Sigmoid colon (tissue), 4 donors: Measurements from ENCODE around the gene RAP1B.

Experiments used
- POLR2AphosphoS5 ChIP-seq, 4 donors: sonication (generic); formaldehyde crosslinking; IDR thresholded peaks; one replicate each; pipeline ENCODE4 v1.6.1; 2017; ENCODE audit warnings: antibody characterized with exemption in 4 of 4
- TF ChIP-seq, protein P1 (sequence below), 4 experiments: fragments of 450-650 bp in 3 of 4; fragments of 200-600 bp in 1 of 4; IDR thresholded peaks; one replicate each; pipeline ENCODE4 v1.5.1; 2016 to 2019; ENCODE audit warnings: antibody characterized with exemption in 4 of 4, mild to moderate bottlenecking in 3 of 4, moderate library complexity in 2 of 4

- TF ChIP-seq POLR2AphosphoS5 (IDR thresholded peaks at IDR 0.05), result no peak
- TF ChIP-seq, protein P1, sequence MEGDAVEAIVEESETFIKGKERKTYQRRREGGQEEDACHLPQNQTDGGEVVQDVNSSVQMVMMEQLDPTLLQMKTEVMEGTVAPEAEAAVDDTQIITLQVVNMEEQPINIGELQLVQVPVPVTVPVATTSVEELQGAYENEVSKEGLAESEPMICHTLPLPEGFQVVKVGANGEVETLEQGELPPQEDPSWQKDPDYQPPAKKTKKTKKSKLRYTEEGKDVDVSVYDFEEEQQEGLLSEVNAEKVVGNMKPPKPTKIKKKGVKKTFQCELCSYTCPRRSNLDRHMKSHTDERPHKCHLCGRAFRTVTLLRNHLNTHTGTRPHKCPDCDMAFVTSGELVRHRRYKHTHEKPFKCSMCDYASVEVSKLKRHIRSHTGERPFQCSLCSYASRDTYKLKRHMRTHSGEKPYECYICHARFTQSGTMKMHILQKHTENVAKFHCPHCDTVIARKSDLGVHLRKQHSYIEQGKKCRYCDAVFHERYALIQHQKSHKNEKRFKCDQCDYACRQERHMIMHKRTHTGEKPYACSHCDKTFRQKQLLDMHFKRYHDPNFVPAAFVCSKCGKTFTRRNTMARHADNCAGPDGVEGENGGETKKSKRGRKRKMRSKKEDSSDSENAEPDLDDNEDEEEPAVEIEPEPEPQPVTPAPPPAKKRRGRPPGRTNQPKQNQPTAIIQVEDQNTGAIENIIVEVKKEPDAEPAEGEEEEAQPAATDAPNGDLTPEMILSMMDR (IDR thresholded peaks at IDR 0.05), result no peak
Observed at GRCh38 chr12:68699486-68699885, 88.8 kb downstream of the RAP1B start.
